Activated T-cell treated with anti-CD3 and anti-CD28 coated beads, Interleukin-2, amount 50 U/mL, for 1 hour (primary cell): ENCODE measurements around the gene GNG2.

Experiments
- DNase-seq: peaks from one replicate; pipeline ENCODE4 v3.0.0-alpha.2; 2020

GNG2 gene

GRCh38 chr14:51856792-51857296 lies 3.6 kb upstream of the GNG2 start:
- no peak for DNase-seq

- DNase-seq = no peak
Measured at GRCh38 chr14:51859131-51859530, 1.3 kb upstream of the GNG2 start.

GRCh38 chr14:51860825-51861499 lies 550 bp downstream of the GNG2 start:
- no peak for DNase-seq

- DNase-seq = no peak
Measured at GRCh38 chr14:51862176-51862796, 1.9 kb downstream of the GNG2 start.

GRCh38 chr14:51862860-51863259 lies 2.4 kb downstream of the GNG2 start:
- DNase-seq = no peak

- DNase-seq = peak; percentile 47
Measured at GRCh38 chr14:51865953-51866747, 5.7 kb downstream of the GNG2 start.

- DNase-seq = no peak
Measured at GRCh38 chr14:51867741-51868140, 7.3 kb downstream of the GNG2 start.

- no peak for DNase-seq
Measured at GRCh38 chr14:51868405-51868804, 8.0 kb downstream of the GNG2 start.

- peak; percentile 65 for DNase-seq
Measured at GRCh38 chr14:51869411-51870100, 9.1 kb downstream of the GNG2 start.

GRCh38 chr14:51870606-51871005 lies 10.2 kb downstream of the GNG2 start:
- no peak for DNase-seq

GRCh38 chr14:51871846-51872245 lies 11.4 kb downstream of the GNG2 start:
- no peak for DNase-seq

GRCh38 chr14:51872396-51872795 lies 12.0 kb downstream of the GNG2 start:
- DNase-seq = no peak

- no peak for DNase-seq
Measured at GRCh38 chr14:51873221-51873893, 12.9 kb downstream of the GNG2 start.

GRCh38 chr14:51877810-51878209 lies 17.4 kb downstream of the GNG2 start:
- DNase-seq = no peak

GRCh38 chr14:51879170-51879569 lies 18.8 kb downstream of the GNG2 start:
- no peak for DNase-seq

- DNase-seq = no peak
Measured at GRCh38 chr14:51880835-51881580, 20.6 kb downstream of the GNG2 start.

- no peak for DNase-seq
Measured at GRCh38 chr14:51881636-51882035, 21.2 kb downstream of the GNG2 start.

GRCh38 chr14:51883232-51883631 lies 22.8 kb downstream of the GNG2 start:
- DNase-seq = no peak

- no peak for DNase-seq
Measured at GRCh38 chr14:51884086-51884927, 23.9 kb downstream of the GNG2 start.

- DNase-seq = no peak
Measured at GRCh38 chr14:51889851-51890250, 29.4 kb downstream of the GNG2 start.

GRCh38 chr14:51894250-51894649 lies 33.8 kb downstream of the GNG2 start:
- no peak for DNase-seq
